Dendritic cell treated with granulocyte-macrophage colony-stimulating factor and Interleukin-4, amounts not matched to agents 40 ng/mL and 50 ng/mL, for 4 days (primary cell): ENCODE measurements around the gene GDF11.
"Not testable (repeated sequence)": the region's sequence is repeated elsewhere in the genome, so short reads cannot be mapped to it uniquely, and the experiment has no call there.

ENCODE experiments used
- H3K27ac Mint-ChIP-seq: one replicate; pipeline ENCODE4 v1.8.0; 2022; ENCODE audit warnings: mild to moderate bottlenecking, mixed read lengths
- H3K27me3 Mint-ChIP-seq: one replicate; pipeline ENCODE4 v1.8.0; 2022; ENCODE audit warnings: mild to moderate bottlenecking, mixed read lengths
- H3K36me3 Mint-ChIP-seq: one replicate; pipeline ENCODE4 v1.8.0; 2022; ENCODE audit warnings: low read depth, mixed read lengths
- H3K4me1 Mint-ChIP-seq: one replicate; pipeline ENCODE4 v1.8.0; 2022; ENCODE audit warnings: low read depth, mixed read lengths
- H3K4me3 Mint-ChIP-seq: one replicate; pipeline ENCODE4 v1.8.0; 2022; ENCODE audit warnings: mild to moderate bottlenecking, moderate library complexity, mixed read lengths
- H3K9me3 Mint-ChIP-seq: one replicate; pipeline ENCODE4 v1.8.0; 2022; ENCODE audit warnings: mixed read lengths
- intact Hi-C: fragments of 100-400 bp; cut with micrococcal nuclease; formaldehyde crosslinking; loops from one replicate; pipeline ENCODE4 v1.15.0; 2022

GDF11 gene

GRCh38 chr12:55746913-55747231, 4.0 kb downstream of the GDF11 start:
- peaks cover 37% of the 10 kb centered on the region for H3K27me3 Mint-ChIP-seq
- no peaks in the 10 kb centered on the region for H3K9me3 Mint-ChIP-seq
- intact Hi-C loops, result loop anchor here (10.0 kb wide), 1 partner anchor 48 kb away; no protein-coding TSS in a partner anchor
- peaks cover 22% of the 10 kb centered on the region for H3K36me3 Mint-ChIP-seq
- H3K27ac Mint-ChIP-seq, result no peak overlapping the region
- H3K4me1 Mint-ChIP-seq, result peaks cover 32% of the 10 kb centered on the region
- H3K4me3 Mint-ChIP-seq, result no peak overlapping the region

DNA sequence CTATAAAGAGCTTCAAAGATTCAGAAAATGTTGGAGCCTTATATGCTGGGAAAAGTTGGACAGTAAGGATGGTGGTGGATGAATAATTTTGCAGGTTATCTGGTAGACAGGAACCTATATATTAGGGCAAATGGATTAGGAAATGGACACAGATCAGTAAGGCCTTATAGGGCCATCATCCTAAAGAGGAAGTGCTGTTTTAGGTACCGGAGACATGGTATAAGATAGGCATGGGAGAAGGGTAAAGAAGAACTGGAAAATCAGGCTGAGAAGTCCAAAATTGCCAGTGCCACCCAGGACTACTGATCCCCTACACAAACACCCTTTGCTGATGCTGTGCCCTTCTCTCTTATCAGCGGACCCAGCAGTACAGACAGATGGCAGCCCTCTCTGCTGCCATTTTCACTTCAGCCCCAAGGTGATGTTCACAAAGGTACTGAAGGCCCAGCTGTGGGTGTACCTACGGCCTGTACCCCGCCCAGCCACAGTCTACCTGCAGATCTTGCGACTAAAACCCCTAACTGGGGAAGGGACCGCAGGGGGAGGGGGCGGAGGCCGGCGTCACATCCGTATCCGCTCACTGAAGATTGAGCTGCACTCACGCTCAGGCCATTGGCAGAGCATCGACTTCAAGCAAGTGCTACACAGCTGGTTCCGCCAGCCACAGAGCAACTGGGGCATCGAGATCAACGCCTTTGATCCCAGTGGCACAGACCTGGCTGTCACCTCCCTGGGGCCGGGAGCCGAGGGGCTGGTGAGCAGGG, 5.5 kb downstream of the GDF11 start:
- H3K4me1 Mint-ChIP-seq, result peaks cover 21% of the 10 kb centered on the region
- no peak overlapping the region for H3K4me3 Mint-ChIP-seq
- no peak overlapping the region for H3K27ac Mint-ChIP-seq

GRCh38 chr12:55755246-55755645, 12.3 kb downstream of the GDF11 start:
- Mint-ChIP-seq H3K27ac (no peak overlapping the region), H3K36me3 (peaks cover 97% of the 10 kb centered on the region), H3K4me1 (no peaks in the 10 kb centered on the region), H3K4me3 (no peak overlapping the region), H3K9me3 (no peaks in the 10 kb centered on the region), H3K27me3 (no peaks in the 10 kb centered on the region)
- intact Hi-C loops, result no loop called here

More for the DNA sequence above, 5.5 kb downstream of the GDF11 start:
- H3K9me3 Mint-ChIP-seq, result no peaks in the 10 kb centered on the region
- H3K36me3 Mint-ChIP-seq, result peaks cover 37% of the 10 kb centered on the region
- H3K27me3 Mint-ChIP-seq, result peaks cover 26% of the 10 kb centered on the region
- intact Hi-C loops, result loop anchor here (10.0 kb wide), 1 partner anchor 46 kb away; no protein-coding TSS in a partner anchor

- no peaks in the 10 kb centered on the region for H3K9me3 Mint-ChIP-seq
- H3K4me1 Mint-ChIP-seq, result peaks cover 7% of the 10 kb centered on the region
- H3K27me3 Mint-ChIP-seq, result no peaks in the 10 kb centered on the region
- peaks cover 98% of the 10 kb centered on the region for H3K36me3 Mint-ChIP-seq
- intact Hi-C loops, result no loop called here
- peak overlapping the region; percentile 26 for H3K27ac Mint-ChIP-seq
- H3K4me3 Mint-ChIP-seq, result no peak overlapping the region
Measured at GRCh38 chr12:55757701-55758100, 14.8 kb downstream of the GDF11 start.

DNA sequence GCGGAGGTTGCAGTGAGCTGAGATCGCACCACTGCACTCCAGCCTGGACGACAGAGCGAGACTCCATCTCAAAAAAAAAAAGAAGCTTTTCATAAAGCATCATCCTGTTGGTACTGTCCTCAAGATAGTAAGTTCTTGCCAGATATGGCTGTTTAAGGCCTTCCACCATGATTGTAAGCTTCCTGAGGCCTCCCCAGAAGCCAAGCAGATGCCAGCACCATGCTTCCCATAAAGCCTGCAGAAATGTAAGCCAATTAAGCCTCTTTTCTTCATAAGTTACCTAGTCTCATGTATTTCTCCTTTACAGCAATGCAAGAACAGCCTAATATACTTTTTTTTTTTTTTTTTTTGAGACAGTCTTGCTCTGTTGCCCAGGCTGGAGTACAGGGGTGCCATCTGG, 15.7 kb downstream of the GDF11 start:
- intact Hi-C loops, H3K27ac Mint-ChIP-seq, H3K9me3 Mint-ChIP-seq, H3K4me1 Mint-ChIP-seq, H3K27me3 Mint-ChIP-seq, H3K4me3 Mint-ChIP-seq: not testable (repeated sequence)
- peaks cover 95% of the 10 kb centered on the region for H3K36me3 Mint-ChIP-seq

DNA sequence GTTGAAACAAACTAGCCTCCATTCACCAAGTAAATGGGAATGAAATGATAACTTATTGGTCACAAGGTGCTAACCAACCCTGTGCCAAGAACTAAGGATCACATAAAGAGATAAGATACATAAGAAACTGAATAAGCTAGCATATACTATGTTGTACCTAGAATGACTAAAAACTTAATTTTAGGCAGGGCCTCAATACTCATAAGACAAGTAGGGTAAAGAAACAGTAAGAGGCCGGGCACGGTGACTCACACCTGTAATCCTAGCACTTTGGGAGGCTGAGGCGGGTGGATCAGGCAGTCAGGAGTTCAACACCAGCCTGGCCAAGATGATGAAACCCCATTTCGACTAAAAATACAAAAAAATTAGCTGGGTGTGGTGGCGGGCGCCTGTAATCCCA, 17.7 kb downstream of the GDF11 start:
- Mint-ChIP-seq H3K4me3 (no peak overlapping the region), H3K9me3 (no peaks in the 10 kb centered on the region), H3K27ac (no peak overlapping the region), H3K27me3 (no peaks in the 10 kb centered on the region), H3K36me3 (peaks cover 94% of the 10 kb centered on the region), H3K4me1 (peaks cover 8% of the 10 kb centered on the region)
- intact Hi-C loops, result loop anchor here (5.0 kb wide), 1 partner anchor 42 kb away; no protein-coding TSS in a partner anchor

DNA sequence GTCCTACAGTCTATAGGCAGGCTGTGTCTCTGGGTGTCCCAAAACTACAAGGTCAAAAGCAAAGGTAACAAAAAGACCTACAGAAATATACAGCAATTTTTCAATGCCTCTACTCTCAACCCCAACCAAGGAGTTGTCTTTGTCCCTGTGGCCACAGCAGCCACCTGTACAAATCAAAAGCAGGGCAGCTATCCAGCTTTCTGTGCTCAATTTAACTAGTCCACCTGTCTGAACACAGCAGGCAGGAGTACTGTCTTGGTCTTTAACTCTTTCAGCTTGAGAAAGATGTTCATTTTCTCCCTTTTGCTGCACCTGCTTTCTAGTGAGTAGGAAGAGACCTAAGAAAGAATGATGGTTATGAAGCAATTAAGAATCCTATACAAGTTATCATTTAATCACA, 19.7 kb downstream of the GDF11 start:
- Mint-ChIP-seq H3K36me3 (peaks cover 94% of the 10 kb centered on the region), H3K9me3 (no peaks in the 10 kb centered on the region), H3K27me3 (no peaks in the 10 kb centered on the region), H3K4me3 (no peak overlapping the region), H3K4me1 (peaks cover 16% of the 10 kb centered on the region), H3K27ac (no peak overlapping the region)
- intact Hi-C loops, result loop anchor here (5.0 kb wide), 1 partner anchor 40 kb away; no protein-coding TSS in a partner anchor

- intact Hi-C loops, result no loop called here
- Mint-ChIP-seq H3K9me3 (no peaks in the 10 kb centered on the region), H3K36me3 (peaks cover 86% of the 10 kb centered on the region), H3K27me3 (no peaks in the 10 kb centered on the region), H3K4me1 (peaks cover 16% of the 10 kb centered on the region), H3K4me3 (no peak overlapping the region), H3K27ac (peak overlapping the region; percentile 28)
Measured at GRCh38 chr12:55765736-55766290, 22.9 kb downstream of the GDF11 start.

DNA sequence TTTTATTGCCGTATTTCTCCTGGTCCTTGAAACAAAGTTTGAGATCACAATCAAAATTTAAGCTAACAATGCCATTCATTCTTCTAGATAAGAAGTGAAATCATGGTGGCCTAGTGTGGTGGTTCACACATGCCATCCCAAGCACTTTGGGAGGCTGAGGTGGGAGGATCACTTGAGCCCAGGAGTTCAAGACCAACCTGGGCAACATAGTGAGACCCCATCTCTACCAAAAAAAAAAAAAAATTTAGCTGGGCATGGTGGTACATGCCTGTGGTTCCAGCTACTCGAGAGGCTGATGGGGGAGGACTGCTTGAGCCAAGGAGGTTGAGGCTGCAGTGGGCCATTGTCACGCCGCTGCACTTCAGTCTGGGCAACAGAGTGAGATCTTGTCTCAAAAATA, 24.2 kb downstream of the GDF11 start:
- Mint-ChIP-seq H3K36me3 (peaks cover 87% of the 10 kb centered on the region), H3K27ac (no peak overlapping the region), H3K4me3 (no peak overlapping the region), H3K4me1 (peaks cover 9% of the 10 kb centered on the region), H3K27me3 (no peaks in the 10 kb centered on the region), H3K9me3 (no peaks in the 10 kb centered on the region)
- intact Hi-C loops, result no loop called here

- H3K36me3 Mint-ChIP-seq, result peaks cover 89% of the 10 kb centered on the region
- H3K4me3 Mint-ChIP-seq, result no peak overlapping the region
- H3K27me3 Mint-ChIP-seq, result no peaks in the 10 kb centered on the region
- no peaks in the 10 kb centered on the region for H3K4me1 Mint-ChIP-seq
- H3K27ac Mint-ChIP-seq, result no peak overlapping the region
- H3K9me3 Mint-ChIP-seq, result no peaks in the 10 kb centered on the region
- intact Hi-C loops, result no loop called here
Measured at GRCh38 chr12:55771736-55772135, 28.8 kb downstream of the GDF11 start.

DNA sequence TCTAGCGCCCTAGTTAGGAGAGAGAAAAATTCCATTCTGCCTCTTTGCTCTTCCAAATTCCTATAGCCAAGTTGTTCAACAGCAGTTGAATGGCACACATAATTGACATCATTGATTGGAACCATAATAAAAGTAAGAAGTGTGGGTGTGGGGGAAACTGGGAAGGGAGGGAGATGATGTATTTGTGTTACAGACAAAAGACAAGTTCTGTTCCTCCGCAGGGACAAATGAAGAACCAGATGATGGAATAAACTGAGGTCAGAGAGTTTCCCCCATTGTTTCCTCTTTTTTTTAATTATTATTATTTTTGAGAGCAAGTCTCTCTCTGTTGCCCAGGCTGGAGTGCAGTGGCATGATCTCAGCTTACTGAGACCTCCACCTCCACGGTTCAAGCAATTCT, 34.9 kb downstream of the GDF11 start:
- H3K36me3 Mint-ChIP-seq, result peaks cover 94% of the 10 kb centered on the region
- H3K4me1 Mint-ChIP-seq, result peaks cover 10% of the 10 kb centered on the region
- intact Hi-C loops, result no loop called here
- H3K27me3 Mint-ChIP-seq, result no peaks in the 10 kb centered on the region
- H3K9me3 Mint-ChIP-seq, result no peaks in the 10 kb centered on the region
- no peak overlapping the region for H3K4me3 Mint-ChIP-seq
- H3K27ac Mint-ChIP-seq, result no peak overlapping the region

- H3K27ac Mint-ChIP-seq, result no peak overlapping the region
- no peak overlapping the region for H3K4me3 Mint-ChIP-seq
Measured at GRCh38 chr12:55780685-55781084, 37.8 kb downstream of the GDF11 start.

DNA sequence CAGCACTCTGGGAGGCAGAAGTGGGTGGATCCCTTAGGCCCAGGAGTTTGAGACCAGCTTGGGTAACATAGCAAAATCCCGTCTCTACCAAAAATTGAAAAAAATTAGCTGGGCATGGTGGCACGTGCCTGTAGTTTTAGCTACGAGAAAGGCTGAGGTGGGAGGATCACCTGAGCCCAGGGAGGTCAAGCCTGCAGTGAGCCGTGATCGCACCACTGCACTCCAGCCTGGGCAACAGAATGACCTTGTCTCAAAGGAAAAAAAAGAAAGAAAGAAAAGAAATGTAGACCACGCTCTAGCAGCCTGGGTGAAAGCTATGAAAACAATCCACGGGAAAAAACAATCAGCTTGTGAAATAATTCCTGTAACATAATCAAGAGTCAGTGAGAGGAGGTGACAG, 45.6 kb downstream of the GDF11 start:
- Mint-ChIP-seq H3K27me3 (no peaks in the 10 kb centered on the region), H3K36me3 (peaks cover 96% of the 10 kb centered on the region), H3K27ac (peak overlapping the region; percentile 23), H3K9me3 (no peaks in the 10 kb centered on the region), H3K4me3 (no peak overlapping the region), H3K4me1 (no peaks in the 10 kb centered on the region)
- intact Hi-C loops, result no loop called here

More at GRCh38 chr12:55780685-55781084, 37.8 kb downstream of the GDF11 start:
- H3K4me1 Mint-ChIP-seq, result peaks cover 10% of the 10 kb centered on the region
- no peaks in the 10 kb centered on the region for H3K27me3 Mint-ChIP-seq
- H3K9me3 Mint-ChIP-seq, result no peaks in the 10 kb centered on the region
- intact Hi-C loops, result no loop called here
- peaks cover 95% of the 10 kb centered on the region for H3K36me3 Mint-ChIP-seq

DNA sequence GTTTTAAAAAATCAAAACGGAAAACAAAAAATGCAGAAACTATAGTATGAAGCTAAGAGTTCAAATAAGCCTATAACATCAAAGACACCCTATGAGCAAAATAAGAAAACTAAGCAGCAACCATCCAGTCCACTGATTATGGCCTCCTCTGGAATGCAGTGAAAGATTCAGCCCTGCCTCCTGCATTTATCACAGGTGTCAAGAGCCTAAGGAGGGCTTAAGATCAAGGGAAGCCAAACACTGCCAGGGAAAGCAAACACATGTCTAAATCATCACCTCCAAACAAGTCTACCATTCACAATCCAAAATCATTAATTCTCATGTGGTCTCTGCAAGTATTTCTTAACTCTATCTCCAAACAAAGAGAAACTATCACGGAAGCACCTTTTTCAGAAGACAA, 46.2 kb downstream of the GDF11 start:
- intact Hi-C loops, result no loop called here
- no peak overlapping the region for H3K4me3 Mint-ChIP-seq
- peaks cover 95% of the 10 kb centered on the region for H3K36me3 Mint-ChIP-seq
- no peaks in the 10 kb centered on the region for H3K9me3 Mint-ChIP-seq
- no peaks in the 10 kb centered on the region for H3K27me3 Mint-ChIP-seq
- no peak overlapping the region for H3K27ac Mint-ChIP-seq
- H3K4me1 Mint-ChIP-seq, result no peaks in the 10 kb centered on the region
